ENCODE measurements around the gene GRPEL1. TPM values are rescaled to one million over a fixed set of nuclear protein-coding genes. Genes with fewer than 3 reads are reported as not detected.
A peak's percentile ranks its signal among the peaks of the same experiment; 100 is the strongest.

Gene GRPEL1
- polyA plus RNA-seq, 3 donors = 18.2 to 53.8 (median 21.6) TPM

- WGBS, 3 donors = 65 to 92% (median 91%) methylated on average over 14 of the region's 14 CpGs
- H3K27ac ChIP-seq (ENCODE audit: low read depth, low read length) = no peak overlapping the region
These were observed 16.0 kb downstream of the GRPEL1 start for GRCh38 chr4:7051905-7052304.

GRCh38 chr4:7051144-7051495, 16.7 kb downstream of the GRPEL1 start:
- no peak overlapping the region for H3K27ac ChIP-seq (ENCODE audit: low read depth, low read length)
- WGBS, 3 donors = 51 to 87% (median 83%) methylated on average over 12 of the region's 12 CpGs

GRCh38 chr4:7050481-7051143, 17.3 kb downstream of the GRPEL1 start:
- no peak overlapping the region for H3K27ac ChIP-seq (ENCODE audit: low read depth, low read length)
- WGBS, 3 donors = 33 to 85% (median 79%) methylated on average over 36 of the region's 36 CpGs

- no peak overlapping the region for H3K27ac ChIP-seq (ENCODE audit: low read depth, low read length)
- 66 to 96% (median 93%) methylated on average over 9 to 11 of the region's 11 CpGs for WGBS, 3 donors
These were observed 18.1 kb downstream of the GRPEL1 start for GRCh38 chr4:7049739-7050138.

GRCh38 chr4:7049295-7049694, 18.6 kb downstream of the GRPEL1 start:
- H3K27ac ChIP-seq (ENCODE audit: low read depth, low read length) = no peak overlapping the region
- WGBS, 3 donors = 86 to 95% (median 90%) methylated on average over 4 of the region's 4 CpGs

GRCh38 chr4:7048642-7049041, 19.2 kb downstream of the GRPEL1 start:
- WGBS, 3 donors = 95 to 96% (median 95%) methylated on average over 12 of the region's 12 CpGs
- H3K27ac ChIP-seq (ENCODE audit: low read depth, low read length) = no peak overlapping the region

- 71 to 95% (median 89%) methylated on average over 9 of the region's 9 CpGs for WGBS, 3 donors
These were observed 20.9 kb downstream of the GRPEL1 start for GRCh38 chr4:7046971-7047370.

GRCh38 chr4:7045961-7046921, 21.6 kb downstream of the GRPEL1 start:
- WGBS, 3 donors = 79 to 89% (median 82%) methylated on average over 23 of the region's 23 CpGs
- no peak overlapping the region for H3K27ac ChIP-seq (ENCODE audit: low read depth, low read length)

More at GRCh38 chr4:7046971-7047370, 20.9 kb downstream of the GRPEL1 start:
- H3K27ac ChIP-seq (ENCODE audit: low read depth, low read length) = no peak overlapping the region

- 52 to 93% (median 84%) methylated on average over 8 of the region's 8 CpGs for WGBS, 3 donors
- no peak overlapping the region for H3K27ac ChIP-seq (ENCODE audit: low read depth, low read length)
These were observed 22.3 kb downstream of the GRPEL1 start for GRCh38 chr4:7045553-7045952.

- 10 to 29% (median 22%) methylated on average over 29 of the region's 29 CpGs for WGBS, 3 donors
- no peak overlapping the region for H3K27ac ChIP-seq (ENCODE audit: low read depth, low read length)
These were observed 23.5 kb downstream of the GRPEL1 start for GRCh38 chr4:7044137-7044930.

GRCh38 chr4:7043284-7044136, 24.4 kb downstream of the GRPEL1 start, which contains the start of gene TADA2B:
TSS of gene TADA2B (plus strand) at chr4:7043372. CDS start at chr4:7043580, 208 bp downstream.
- WGBS, 3 donors = 0% methylated on average over 73 to 119 of the region's 119 CpGs

GRCh38 chr4:7042503-7043283, 25.2 kb downstream of the GRPEL1 start:
- H3K27ac ChIP-seq (ENCODE audit: low read depth, low read length) = peak overlapping the region; percentile 69
- WGBS, 3 donors = 0 to 1% (median 0%) methylated on average over 80 to 90 of the region's 90 CpGs

More at GRCh38 chr4:7043284-7044136, 24.4 kb downstream of the GRPEL1 start, which contains the start of gene TADA2B:
- H3K27ac ChIP-seq (ENCODE audit: low read depth, low read length) = peak within 1 kb of the TSS; percentile 69

GRCh38 chr4:7041801-7042502, 25.9 kb downstream of the GRPEL1 start:
- H3K27ac ChIP-seq (ENCODE audit: low read depth, low read length) = no peak overlapping the region
- WGBS, 3 donors = 16 to 27% (median 16%) methylated on average over 41 to 42 of the region's 42 CpGs

GRCh38 chr4:7041246-7041645, 26.6 kb downstream of the GRPEL1 start:
- 91 to 94% (median 92%) methylated on average over 19 of the region's 19 CpGs for WGBS, 3 donors
- H3K27ac ChIP-seq (ENCODE audit: low read depth, low read length) = no peak overlapping the region

- WGBS, 3 donors = 81 to 86% (median 82%) methylated on average over 4 of the region's 4 CpGs
- H3K27ac ChIP-seq (ENCODE audit: low read depth, low read length) = no peak overlapping the region
These were observed 27.1 kb downstream of the GRPEL1 start for GRCh38 chr4:7040765-7041164.

- no peak overlapping the region for H3K27ac ChIP-seq (ENCODE audit: low read depth, low read length)
- 62 to 84% (median 65%) methylated on average over 6 of the region's 6 CpGs for WGBS, 3 donors
These were observed 30.4 kb downstream of the GRPEL1 start for GRCh38 chr4:7037425-7037824.
